HS-27A (cell line): Measurements from ENCODE around the gene MDFIC2.

Source experiments
- DNase-seq: peaks from one replicate; pipeline ENCODE4 v3.0.0-alpha.2; 2012; ENCODE audit warnings: low read depth, missing footprints

MDFIC2 gene

DNA sequence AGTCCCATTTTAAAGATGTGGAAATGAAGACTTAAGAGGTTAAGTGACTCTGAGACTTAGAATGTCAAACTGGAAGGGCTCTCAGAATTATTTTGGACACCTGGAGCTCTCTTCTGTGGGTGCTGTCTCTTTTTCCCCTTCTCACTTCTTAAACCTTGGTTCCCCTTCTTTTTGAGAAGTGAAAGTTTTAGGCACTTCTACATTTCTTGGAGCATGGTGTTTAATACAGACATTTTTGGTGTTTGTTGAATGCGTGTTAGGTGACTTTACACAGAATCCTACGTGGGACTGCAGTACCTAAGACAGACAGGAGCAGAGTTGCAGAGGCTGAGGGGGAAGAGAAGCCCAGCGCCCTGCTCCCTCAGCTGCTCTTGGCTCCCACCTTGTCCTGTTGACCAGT lies 133.3 kb downstream of the MDFIC2 start:
- no peak for DNase-seq

DNA sequence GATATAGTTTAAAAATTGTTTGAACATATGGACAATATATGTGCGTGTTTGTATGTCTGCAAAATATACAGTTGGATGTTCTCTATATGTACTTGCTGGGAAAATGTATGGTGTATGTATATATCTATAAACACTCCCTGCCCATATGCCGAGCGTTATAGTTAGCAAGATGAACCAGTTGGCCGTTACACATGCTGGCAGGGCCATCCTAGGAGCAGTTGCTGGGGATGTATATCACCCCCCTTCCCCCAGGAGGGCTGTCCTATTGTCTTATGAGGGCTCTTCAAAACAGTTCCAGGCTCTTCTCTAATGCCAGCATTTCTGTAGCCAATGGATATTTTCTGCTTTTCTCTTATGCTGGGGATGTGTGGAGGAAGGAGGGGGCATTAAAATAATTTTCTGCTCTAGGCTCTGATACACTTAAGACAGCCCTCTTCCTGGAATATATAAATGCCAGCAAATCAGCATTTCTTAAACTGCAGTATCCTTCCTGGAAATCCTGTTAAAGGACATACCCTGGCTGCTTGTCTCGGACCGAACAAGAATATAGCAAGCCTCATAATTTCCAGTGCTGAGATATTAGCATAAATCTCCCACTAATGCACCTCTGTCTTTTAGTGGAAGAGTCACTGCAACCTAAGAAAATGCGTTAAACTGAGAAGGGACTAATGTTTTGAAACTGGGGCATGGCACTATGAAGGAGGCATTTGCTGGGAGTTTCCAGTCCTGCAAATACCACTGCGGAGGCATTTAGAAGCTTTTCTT lies 134.4 kb downstream of the MDFIC2 start:
- no peak for DNase-seq

DNA sequence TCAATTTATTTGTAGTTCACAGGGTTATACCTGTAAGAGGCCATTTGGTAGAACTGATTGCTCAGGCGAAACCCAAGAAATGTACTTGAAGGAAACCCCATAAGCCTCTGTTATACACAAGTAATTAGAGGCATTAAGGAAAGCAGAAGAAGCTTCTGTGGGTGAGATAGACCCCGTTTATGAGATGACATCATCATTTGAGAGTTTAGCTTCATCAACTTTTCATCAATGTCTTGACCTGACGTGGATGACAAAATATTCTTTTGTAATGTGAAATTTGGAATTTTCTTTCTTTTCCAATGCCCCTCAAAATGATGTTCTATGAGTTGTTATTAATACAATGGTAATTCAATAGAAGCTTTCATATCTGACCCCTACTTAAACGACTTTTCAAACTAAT lies 136.2 kb downstream of the MDFIC2 start:
- DNase-seq, result no peak

DNA sequence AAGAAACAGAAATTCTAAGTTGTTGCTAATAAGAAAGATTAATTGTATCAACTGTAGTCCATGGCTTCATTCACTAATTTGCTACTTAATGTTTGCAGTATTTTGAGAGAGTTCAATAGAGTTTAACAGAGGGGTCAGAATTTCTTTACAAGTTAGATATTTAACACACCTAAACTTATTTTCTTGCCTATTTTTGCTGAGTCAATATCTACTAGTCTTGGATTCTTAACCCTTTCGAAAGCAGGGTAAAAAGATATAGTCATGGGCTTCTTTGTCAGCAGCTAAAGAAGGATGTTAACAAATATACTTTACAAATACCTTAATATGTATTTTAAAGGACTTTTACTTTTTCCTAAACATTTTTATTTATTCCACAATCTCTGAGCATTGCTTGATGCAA lies 155.6 kb downstream of the MDFIC2 start:
- DNase-seq, result no peak

GRCh38 chr3:70150599-70150998 lies 161.8 kb downstream of the MDFIC2 start:
- DNase-seq, result no peak

DNA sequence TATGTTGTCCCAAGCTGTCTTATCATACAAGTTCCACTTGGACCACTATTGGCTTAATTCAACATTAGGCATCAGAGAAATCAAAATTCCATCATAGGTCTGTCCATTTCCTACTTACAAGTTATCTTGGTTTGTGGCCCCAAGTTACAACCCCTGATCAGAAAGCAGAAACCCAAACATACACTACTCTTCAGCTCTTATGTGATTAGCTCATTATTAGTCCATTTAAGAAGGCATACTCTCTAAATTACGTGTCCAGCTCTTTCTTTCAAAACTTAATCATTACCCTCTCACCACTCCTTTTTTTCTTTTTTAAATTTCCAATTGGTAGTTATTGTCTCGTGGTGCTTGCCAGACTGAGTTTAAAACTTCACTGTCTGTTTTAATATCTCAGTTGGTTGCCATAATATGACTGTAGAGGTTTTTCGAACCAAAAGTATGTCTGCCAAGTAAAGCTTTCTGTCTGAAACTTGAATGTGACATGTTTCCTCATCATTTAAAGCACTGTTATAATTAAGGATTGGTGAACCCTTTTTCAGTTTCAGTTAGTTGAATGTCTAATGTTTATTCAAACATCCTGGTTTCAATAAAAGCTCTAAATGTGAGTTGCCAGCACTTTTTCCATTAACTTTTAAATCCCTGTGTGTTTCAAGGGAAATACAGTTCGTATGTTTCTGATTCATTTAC lies 162.6 kb downstream of the MDFIC2 start:
- no peak for DNase-seq
